ENCODE measurements around the gene GPR50. TPM values are rescaled to one million over a fixed set of nuclear protein-coding genes. Genes with fewer than 3 reads are reported as not detected.
A peak's percentile ranks its signal among the peaks of the same experiment; 100 is the strongest.

GPR50 gene
- total RNA-seq, 1 donor from 2014 or later = 0.42 TPM

GRCh38 chrX:151175283-151176062, 911 bp upstream of the GPR50 start:
- peaks cover 10% of the 10 kb centered on the region for H3K27me3 Mint-ChIP-seq (ENCODE audit: unreplicated experiment)
- no peak for TF ChIP-seq CTCF (IDR thresholded peaks at IDR 0.05; ENCODE audit: partially characterized antibody, unreplicated experiment)
- no peak overlapping the region for H3K27ac Mint-ChIP-seq (ENCODE audit: unreplicated experiment)
- no peak for DNase-seq
- no peaks in the 10 kb centered on the region for H3K4me1 Mint-ChIP-seq (ENCODE audit: low read depth, unreplicated experiment)
- H3K36me3 Mint-ChIP-seq (ENCODE audit: unreplicated experiment) = no peaks in the 10 kb centered on the region
- no peaks in the 10 kb centered on the region for H3K9me3 Mint-ChIP-seq (ENCODE audit: unreplicated experiment)
- H3K4me3 Mint-ChIP-seq (ENCODE audit: unreplicated experiment) = peak overlapping the region; percentile 63

GRCh38 chrX:151177141-151178027, 1.0 kb downstream of the GPR50 start:
- H3K4me1 Mint-ChIP-seq (ENCODE audit: low read depth, unreplicated experiment) = no peaks in the 10 kb centered on the region
- TF ChIP-seq CTCF (IDR thresholded peaks at IDR 0.05; ENCODE audit: partially characterized antibody, unreplicated experiment) = no peak
- peak; percentile 39 for DNase-seq
- no peaks in the 10 kb centered on the region for H3K9me3 Mint-ChIP-seq (ENCODE audit: unreplicated experiment)
- peaks cover 10% of the 10 kb centered on the region for H3K27me3 Mint-ChIP-seq (ENCODE audit: unreplicated experiment)
- H3K27ac Mint-ChIP-seq (ENCODE audit: unreplicated experiment) = no peak overlapping the region
- no peaks in the 10 kb centered on the region for H3K36me3 Mint-ChIP-seq (ENCODE audit: unreplicated experiment)
- peak overlapping the region; percentile 76 for H3K4me3 Mint-ChIP-seq (ENCODE audit: unreplicated experiment)

GRCh38 chrX:151178746-151179145, 2.4 kb downstream of the GPR50 start:
- peaks cover 10% of the 10 kb centered on the region for H3K27me3 Mint-ChIP-seq (ENCODE audit: unreplicated experiment)

GRCh38 chrX:151180400-151180799, 4.0 kb downstream of the GPR50 start:
- H3K4me1 Mint-ChIP-seq (ENCODE audit: low read depth, unreplicated experiment) = no peaks in the 10 kb centered on the region
- no peak for TF ChIP-seq CTCF (IDR thresholded peaks at IDR 0.05; ENCODE audit: partially characterized antibody, unreplicated experiment)
- DNase-seq = no peak
- H3K9me3 Mint-ChIP-seq (ENCODE audit: unreplicated experiment) = no peaks in the 10 kb centered on the region
- no peaks in the 10 kb centered on the region for H3K36me3 Mint-ChIP-seq (ENCODE audit: unreplicated experiment)
- no peak overlapping the region for H3K27ac Mint-ChIP-seq (ENCODE audit: unreplicated experiment)
- peaks cover 6% of the 10 kb centered on the region for H3K27me3 Mint-ChIP-seq (ENCODE audit: unreplicated experiment)
- no peak overlapping the region for H3K4me3 Mint-ChIP-seq (ENCODE audit: unreplicated experiment)

More at GRCh38 chrX:151178746-151179145, 2.4 kb downstream of the GPR50 start:
- DNase-seq = no peak
- H3K27ac Mint-ChIP-seq (ENCODE audit: unreplicated experiment) = no peak overlapping the region
- H3K36me3 Mint-ChIP-seq (ENCODE audit: unreplicated experiment) = no peaks in the 10 kb centered on the region
- no peak for TF ChIP-seq CTCF (IDR thresholded peaks at IDR 0.05; ENCODE audit: partially characterized antibody, unreplicated experiment)
- no peaks in the 10 kb centered on the region for H3K4me1 Mint-ChIP-seq (ENCODE audit: low read depth, unreplicated experiment)
- no peaks in the 10 kb centered on the region for H3K9me3 Mint-ChIP-seq (ENCODE audit: unreplicated experiment)
- peak overlapping the region; percentile 76 for H3K4me3 Mint-ChIP-seq (ENCODE audit: unreplicated experiment)

Measured in glutamatergic neuron (in vitro differentiated cells).